ENCODE data around the gene RASSF1. TPM values are rescaled to one million over a fixed set of nuclear protein-coding genes. Genes with fewer than 3 reads are reported as not detected.

RASSF1 gene
- total and polyA plus RNA-seq, 2 of the 13 experiments (the other 11 are each of a cell fraction or from before 2014, with no cell fraction given) = 10.2 to 27.5 TPM

GRCh38 chr3:50298836-50299637 is 41.6 kb downstream of the RASSF1 start, which contains the start of the genes HYAL3 and NAA80 (continued):
- TF ChIP-seq SNAPC5 (CRISPR knock-in tag; IDR thresholded peaks at IDR 0.05; ENCODE audit: borderline replicate concordance) = no peak; the same call in 1 of the 2 replicates
- TF ChIP-seq ZNF263 (CRISPR knock-in tag; IDR thresholded peaks at IDR 0.05) = no peak
- TF ChIP-seq STAT6 (CRISPR knock-in tag; IDR thresholded peaks at IDR 0.05; ENCODE audit: borderline replicate concordance) = 0 out of 2 replicates have a peak, but pooled peaks have one; percentile 43
- 0 out of 2 replicates have a peak, but pooled peaks have one; percentile 32 for TF ChIP-seq ZNF563 (CRISPR knock-in tag; IDR thresholded peaks at IDR 0.05)
- TF ChIP-seq ZNF761 (CRISPR knock-in tag; conservative IDR thresholded peaks at IDR 0.05) = peak; percentile 26
- 0 out of 2 replicates have a peak, but pooled peaks have one; percentile 12 for TF ChIP-seq NCOA1 (CRISPR knock-in tag; IDR thresholded peaks at IDR 0.05)
- peak; percentile 59 for TF ChIP-seq U2AF1 (optimal IDR thresholded peaks at IDR 0.05; ENCODE audit: low read depth, low read length)
- TF ChIP-seq MAFK (conservative IDR thresholded peaks at IDR 0.05 in 1 of 2, IDR thresholded peaks at IDR 0.05 in 1 of 2; ENCODE audit: low read length in 2 of 2) = no peak
- TF ChIP-seq RERE (CRISPR knock-in tag; IDR thresholded peaks at IDR 0.05; ENCODE audit: low read depth) = no peak; the same call in 1 of the 2 replicates
- peak; percentile 41; the same call in 1 of the 2 replicates for TF ChIP-seq ZNF709 (CRISPR knock-in tag; IDR thresholded peaks at IDR 0.05)
- TF ChIP-seq SALL1 (CRISPR knock-in tag; IDR thresholded peaks at IDR 0.05) = peak; percentile 66
- peak; percentile 77 for TF ChIP-seq GATAD1 (CRISPR knock-in tag; IDR thresholded peaks at IDR 0.05)
- peak; percentile 82; the same call in 1 of the 2 replicates for TF ChIP-seq FIP1L1 (IDR thresholded peaks at IDR 0.05; ENCODE audit: borderline replicate concordance, insufficient read depth, low read depth, low read length)
- TF ChIP-seq ZNF777 (CRISPR knock-in tag; IDR thresholded peaks at IDR 0.05) = no peak; the same call in 1 of the 2 replicates
- peak; percentile 75 for TF ChIP-seq ZNF605 (CRISPR knock-in tag; IDR thresholded peaks at IDR 0.05)
- TF ChIP-seq DMAP1 (CRISPR knock-in tag; IDR thresholded peaks at IDR 0.05) = peak; percentile 79; the same call in 1 of the 2 replicates
- TF ChIP-seq ELF1 (CRISPR knock-in tag; IDR thresholded peaks at IDR 0.05) = peak; percentile 13; the same call in 1 of the 2 replicates
- no peak for TF ChIP-seq ZFP36L2 (CRISPR knock-in tag; IDR thresholded peaks at IDR 0.05)
- no peak; the same call in 1 of the 2 replicates for TF ChIP-seq MXD3 (CRISPR knock-in tag; IDR thresholded peaks at IDR 0.05)
- TF ChIP-seq KAT2B (IDR thresholded peaks at IDR 0.05; ENCODE audit: borderline replicate concordance, low read depth, low read length) = no peak
- 0 out of 2 replicates have a peak, but pooled peaks have one; percentile 14 for TF ChIP-seq ZNF766 (CRISPR knock-in tag; IDR thresholded peaks at IDR 0.05; ENCODE audit: borderline replicate concordance)
